Measurements from ENCODE around the gene SMIM20. TPM values are rescaled to one million over a fixed set of nuclear protein-coding genes. Genes with fewer than 3 reads are reported as not detected.

The SMIM20 gene
- total RNA-seq, 1 experiment from 2014 or later = 27.0 TPM

DNA sequence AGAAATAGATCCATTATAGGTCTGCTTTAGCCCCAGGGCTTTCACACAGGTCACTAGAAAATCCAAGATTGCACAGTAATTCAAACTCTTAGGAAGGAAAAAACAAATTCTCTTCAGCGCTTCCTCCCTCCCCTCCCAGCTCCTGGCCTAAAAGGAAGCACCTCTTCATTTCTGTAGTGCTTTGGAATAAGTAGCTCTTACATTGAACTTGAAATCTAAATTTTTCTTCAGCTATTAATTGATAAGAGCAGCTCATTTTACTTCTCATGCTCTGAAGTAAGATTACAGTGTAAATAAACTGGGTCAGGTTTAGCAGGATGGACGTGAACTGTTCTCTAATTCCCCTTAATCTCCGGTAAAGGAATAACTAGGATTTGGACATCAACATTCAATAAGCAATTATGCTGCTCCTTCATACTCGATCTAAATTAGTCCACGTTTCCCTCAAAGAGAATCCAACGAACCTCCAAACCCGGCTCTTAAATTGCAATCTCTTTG lies 40.3 kb upstream of the SMIM20 start:
- Histone ChIP-seq H2AFZ (ENCODE audit: low read length) (no peak overlapping the region), H3K9me3 (ENCODE audit: low read length) (no peaks in the 10 kb centered on the region), H3K4me1 (ENCODE audit: insufficient read depth, low read length) (no peaks in the 10 kb centered on the region), H3F3A (ENCODE audit: low read length, unreplicated experiment) (no peaks in the 10 kb centered on the region), H3K9me2 (replicated peaks; ENCODE audit: low read length) (no peaks in the 10 kb centered on the region), H3K79me2 (ENCODE audit: low read length) (no peaks in the 10 kb centered on the region), H3K4me3 (ENCODE audit: low read length) (no peak overlapping the region), H4K20me1 (ENCODE audit: low read length) (no peaks in the 10 kb centered on the region), H3K27me3 (ENCODE audit: low read length) (no peaks in the 10 kb centered on the region), H3K9ac (ENCODE audit: low read length) (no peak overlapping the region), H3K27ac (ENCODE audit: low read length) (no peak overlapping the region), H3K36me3 (ENCODE audit: low read depth, low read length) (no peaks in the 10 kb centered on the region), H3K4me2 (ENCODE audit: low read length) (no peak overlapping the region)
- CTCF ChIA-PET = no interaction called here
- POLR2A ChIA-PET (ENCODE audit: unreplicated experiment) = no interaction called here
- BruUV-seq (replicated peaks) = no TSS peak
- DNase-seq (no peak), ATAC-seq (no peak)
- TF ChIP-seq EZH2 (IDR thresholded peaks at IDR 0.05; ENCODE audit: low read length, unreplicated experiment) (no peak), EZH2phosphoT487 (IDR thresholded peaks at IDR 0.05; ENCODE audit: borderline replicate concordance, low read length) (no peak)
- TF ChIP-seq, protein P1, sequence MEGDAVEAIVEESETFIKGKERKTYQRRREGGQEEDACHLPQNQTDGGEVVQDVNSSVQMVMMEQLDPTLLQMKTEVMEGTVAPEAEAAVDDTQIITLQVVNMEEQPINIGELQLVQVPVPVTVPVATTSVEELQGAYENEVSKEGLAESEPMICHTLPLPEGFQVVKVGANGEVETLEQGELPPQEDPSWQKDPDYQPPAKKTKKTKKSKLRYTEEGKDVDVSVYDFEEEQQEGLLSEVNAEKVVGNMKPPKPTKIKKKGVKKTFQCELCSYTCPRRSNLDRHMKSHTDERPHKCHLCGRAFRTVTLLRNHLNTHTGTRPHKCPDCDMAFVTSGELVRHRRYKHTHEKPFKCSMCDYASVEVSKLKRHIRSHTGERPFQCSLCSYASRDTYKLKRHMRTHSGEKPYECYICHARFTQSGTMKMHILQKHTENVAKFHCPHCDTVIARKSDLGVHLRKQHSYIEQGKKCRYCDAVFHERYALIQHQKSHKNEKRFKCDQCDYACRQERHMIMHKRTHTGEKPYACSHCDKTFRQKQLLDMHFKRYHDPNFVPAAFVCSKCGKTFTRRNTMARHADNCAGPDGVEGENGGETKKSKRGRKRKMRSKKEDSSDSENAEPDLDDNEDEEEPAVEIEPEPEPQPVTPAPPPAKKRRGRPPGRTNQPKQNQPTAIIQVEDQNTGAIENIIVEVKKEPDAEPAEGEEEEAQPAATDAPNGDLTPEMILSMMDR (conservative IDR thresholded peaks at IDR 0.05; ENCODE audit: low read depth, low read length) = no peak
- intact Hi-C loops (cut with micrococcal nuclease) = no loop called here

GRCh38 chr4:25874655-25875054 lies 39.4 kb upstream of the SMIM20 start:
- CTCF ChIA-PET = no interaction called here
- no peak for ATAC-seq
- intact Hi-C loops (cut with micrococcal nuclease) = no loop called here
- Histone ChIP-seq H3K27me3 (ENCODE audit: low read length) (no peaks in the 10 kb centered on the region), H3K9me2 (replicated peaks; ENCODE audit: low read length) (no peaks in the 10 kb centered on the region), H3F3A (ENCODE audit: low read length, unreplicated experiment) (no peaks in the 10 kb centered on the region), H3K79me2 (ENCODE audit: low read length) (no peaks in the 10 kb centered on the region), H3K4me3 (ENCODE audit: low read length) (no peak overlapping the region), H3K4me2 (ENCODE audit: low read length) (no peak overlapping the region), H4K20me1 (ENCODE audit: low read length) (no peaks in the 10 kb centered on the region), H3K9ac (ENCODE audit: low read length) (no peak overlapping the region), H3K27ac (ENCODE audit: low read length) (no peak overlapping the region), H3K4me1 (ENCODE audit: insufficient read depth, low read length) (no peaks in the 10 kb centered on the region), H3K36me3 (ENCODE audit: low read depth, low read length) (no peaks in the 10 kb centered on the region), H2AFZ (ENCODE audit: low read length) (no peak overlapping the region), H3K9me3 (ENCODE audit: low read length) (no peaks in the 10 kb centered on the region)
- BruUV-seq (replicated peaks) = no TSS peak
- POLR2A ChIA-PET (ENCODE audit: unreplicated experiment) = no interaction called here
- TF ChIP-seq EZH2phosphoT487 (IDR thresholded peaks at IDR 0.05; ENCODE audit: borderline replicate concordance, low read length) = no peak
- TF ChIP-seq EZH2 (IDR thresholded peaks at IDR 0.05; ENCODE audit: low read length, unreplicated experiment) = no peak
- TF ChIP-seq, protein P1 (conservative IDR thresholded peaks at IDR 0.05; ENCODE audit: low read depth, low read length) = no peak
- no peak for DNase-seq

DNA sequence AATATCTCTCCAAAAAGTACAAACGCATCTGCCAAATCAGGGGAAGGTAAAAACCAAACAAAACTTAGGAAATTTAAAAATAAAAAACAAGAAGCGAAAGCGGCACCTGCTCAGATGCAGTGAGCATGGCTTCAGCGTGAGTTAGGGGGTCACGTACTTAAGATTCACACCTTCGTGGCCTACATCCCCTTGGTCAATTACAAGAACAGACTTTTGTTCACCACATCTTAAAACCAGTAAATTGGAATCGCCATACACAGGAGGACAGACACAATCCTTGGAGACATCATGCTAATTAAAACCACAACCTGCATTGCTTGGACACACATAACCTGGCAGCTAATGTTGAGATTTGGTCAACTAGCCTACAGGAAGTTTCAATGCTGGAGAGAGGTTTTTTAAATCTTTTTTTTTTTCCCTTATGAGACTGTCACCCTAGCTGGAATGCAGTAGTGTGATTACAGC lies 38.7 kb upstream of the SMIM20 start:
- Histone ChIP-seq H4K20me1 (ENCODE audit: low read length) (no peaks in the 10 kb centered on the region), H3K9ac (ENCODE audit: low read length) (no peak overlapping the region), H3K27ac (ENCODE audit: low read length) (no peak overlapping the region), H3K4me3 (ENCODE audit: low read length) (no peak overlapping the region), H3K4me2 (ENCODE audit: low read length) (no peak overlapping the region), H3K9me3 (ENCODE audit: low read length) (no peaks in the 10 kb centered on the region), H3K9me2 (replicated peaks; ENCODE audit: low read length) (no peaks in the 10 kb centered on the region), H3K79me2 (ENCODE audit: low read length) (no peaks in the 10 kb centered on the region), H3K36me3 (ENCODE audit: low read depth, low read length) (no peaks in the 10 kb centered on the region), H3K27me3 (ENCODE audit: low read length) (no peaks in the 10 kb centered on the region), H3F3A (ENCODE audit: low read length, unreplicated experiment) (no peaks in the 10 kb centered on the region), H3K4me1 (ENCODE audit: insufficient read depth, low read length) (no peaks in the 10 kb centered on the region), H2AFZ (ENCODE audit: low read length) (no peak overlapping the region)
- CTCF ChIA-PET = no interaction called here
- POLR2A ChIA-PET (ENCODE audit: unreplicated experiment) = no interaction called here
- no TSS peak for BruUV-seq (replicated peaks)
- intact Hi-C loops (cut with micrococcal nuclease) = no loop called here
- TF ChIP-seq EZH2 (IDR thresholded peaks at IDR 0.05; ENCODE audit: low read length, unreplicated experiment) = no peak
- TF ChIP-seq EZH2phosphoT487 (IDR thresholded peaks at IDR 0.05; ENCODE audit: borderline replicate concordance, low read length) = no peak
- TF ChIP-seq, protein P1 (conservative IDR thresholded peaks at IDR 0.05; ENCODE audit: low read depth, low read length) = no peak
- DNase-seq (no peak), ATAC-seq (no peak)
